NCI-H1092 treated with DMSO at 0.1 percent for 48 hours (cell line): ENCODE measurements around the gene ZEB2.
"Not testable (repeated sequence)": the region's sequence is repeated elsewhere in the genome, so short reads cannot be mapped to it uniquely, and the experiment has no call there.

Experiments used
- DNase-seq: peaks from one replicate; lab custom pipeline; 2025; lab: John Stamatoyannopoulos, UW

Gene ZEB2

GRCh38 chr2:144381716-144382115 lies 138.2 kb downstream of the ZEB2 start:
- no peak for DNase-seq

- no peak for DNase-seq
Observed at GRCh38 chr2:144379851-144380311, 140.0 kb downstream of the ZEB2 start.

- DNase-seq, result no peak
Observed at GRCh38 chr2:144378551-144378950, 141.4 kb downstream of the ZEB2 start.

- DNase-seq, result no peak
Observed at GRCh38 chr2:144377914-144378313, 142.0 kb downstream of the ZEB2 start.

GRCh38 chr2:144376926-144377325 lies 143.0 kb downstream of the ZEB2 start:
- no peak for DNase-seq

- no peak for DNase-seq
Observed at GRCh38 chr2:144376460-144376859, 143.5 kb downstream of the ZEB2 start.

GRCh38 chr2:144374163-144374661 lies 145.7 kb downstream of the ZEB2 start:
- DNase-seq, result no peak

GRCh38 chr2:144372410-144373080 lies 147.4 kb downstream of the ZEB2 start:
- no peak for DNase-seq

GRCh38 chr2:144370937-144371584 lies 148.9 kb downstream of the ZEB2 start:
- DNase-seq, result no peak

GRCh38 chr2:144369416-144369815 lies 150.5 kb downstream of the ZEB2 start:
- DNase-seq, result no peak

- DNase-seq, result no peak
Observed at GRCh38 chr2:144366825-144367429, 153.0 kb downstream of the ZEB2 start.

GRCh38 chr2:144364944-144365738 lies 154.8 kb downstream of the ZEB2 start:
- DNase-seq, result no peak

GRCh38 chr2:144364247-144364646 lies 155.7 kb downstream of the ZEB2 start:
- DNase-seq, result not testable (repeated sequence)

- DNase-seq, result no peak
Observed at GRCh38 chr2:144362401-144362800, 157.5 kb downstream of the ZEB2 start.

- DNase-seq, result no peak
Observed at GRCh38 chr2:144361742-144362141, 158.2 kb downstream of the ZEB2 start.

GRCh38 chr2:144359684-144360083 lies 160.2 kb downstream of the ZEB2 start:
- DNase-seq, result no peak

GRCh38 chr2:144358979-144359541 lies 160.9 kb downstream of the ZEB2 start:
- no peak for DNase-seq

GRCh38 chr2:144358374-144358964 lies 161.4 kb downstream of the ZEB2 start:
- DNase-seq, result no peak

- no peak for DNase-seq
Observed at GRCh38 chr2:144357623-144358373, 162.1 kb downstream of the ZEB2 start.

- no peak for DNase-seq
Observed at GRCh38 chr2:144356402-144356801, 163.5 kb downstream of the ZEB2 start.

GRCh38 chr2:144354953-144355352 lies 165.0 kb downstream of the ZEB2 start:
- DNase-seq, result no peak
